Measurements from ENCODE around the gene MYO1A.
A peak's percentile ranks its signal among the peaks of the same experiment; 100 is the strongest.

Gene MYO1A

GRCh38 chr12:57012600-57013465, 37.1 kb downstream of the MYO1A start:
- DNase-seq, result no peak

DNA sequence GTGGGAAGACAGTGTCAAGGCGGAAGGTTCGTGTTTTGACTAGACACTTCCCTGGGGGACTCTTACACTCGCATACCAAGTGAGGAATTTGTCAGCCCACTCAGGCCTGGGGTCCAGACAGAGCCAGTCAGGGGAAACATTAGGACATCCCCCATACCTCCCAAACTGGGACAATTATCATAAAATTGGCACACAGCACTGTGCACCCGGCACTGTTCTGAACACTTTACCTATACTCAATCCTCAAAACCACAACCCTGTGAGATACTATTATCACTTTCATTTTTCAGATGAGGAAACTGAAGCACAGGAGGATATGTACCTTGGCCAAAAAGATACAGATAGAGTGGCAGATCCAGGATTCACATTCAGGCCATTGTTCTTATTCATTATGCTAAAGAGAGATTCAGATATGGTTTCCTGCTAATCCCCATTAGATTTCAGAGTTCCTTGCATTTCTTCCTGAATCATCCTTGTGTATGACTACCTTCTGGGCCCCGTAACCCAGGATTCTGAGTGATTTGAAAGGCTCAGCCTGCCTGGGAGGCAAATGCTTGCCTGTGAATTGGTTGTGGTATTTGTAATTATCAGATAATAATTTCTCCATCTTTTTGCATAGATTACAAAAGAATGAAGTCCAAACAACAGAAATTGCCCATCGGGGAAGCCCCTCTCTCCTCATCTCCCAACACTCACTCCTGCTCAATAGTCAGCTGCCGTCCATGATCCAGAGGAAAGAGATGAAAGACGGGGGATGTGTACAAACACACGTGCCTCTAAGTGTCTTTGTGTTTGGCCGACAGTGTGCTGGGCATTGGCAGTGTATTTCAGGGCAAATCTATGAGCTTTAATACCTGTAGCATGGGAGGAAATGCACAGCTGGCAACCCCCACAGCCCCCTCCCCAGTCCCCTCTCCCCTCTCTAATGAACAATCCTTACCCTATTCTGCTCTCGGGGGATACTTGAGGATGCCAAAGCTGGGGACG, 38.2 kb downstream of the MYO1A start:
- DNase-seq, result no peak

GRCh38 chr12:57010627-57011247, 39.2 kb downstream of the MYO1A start:
- no peak for DNase-seq

DNA sequence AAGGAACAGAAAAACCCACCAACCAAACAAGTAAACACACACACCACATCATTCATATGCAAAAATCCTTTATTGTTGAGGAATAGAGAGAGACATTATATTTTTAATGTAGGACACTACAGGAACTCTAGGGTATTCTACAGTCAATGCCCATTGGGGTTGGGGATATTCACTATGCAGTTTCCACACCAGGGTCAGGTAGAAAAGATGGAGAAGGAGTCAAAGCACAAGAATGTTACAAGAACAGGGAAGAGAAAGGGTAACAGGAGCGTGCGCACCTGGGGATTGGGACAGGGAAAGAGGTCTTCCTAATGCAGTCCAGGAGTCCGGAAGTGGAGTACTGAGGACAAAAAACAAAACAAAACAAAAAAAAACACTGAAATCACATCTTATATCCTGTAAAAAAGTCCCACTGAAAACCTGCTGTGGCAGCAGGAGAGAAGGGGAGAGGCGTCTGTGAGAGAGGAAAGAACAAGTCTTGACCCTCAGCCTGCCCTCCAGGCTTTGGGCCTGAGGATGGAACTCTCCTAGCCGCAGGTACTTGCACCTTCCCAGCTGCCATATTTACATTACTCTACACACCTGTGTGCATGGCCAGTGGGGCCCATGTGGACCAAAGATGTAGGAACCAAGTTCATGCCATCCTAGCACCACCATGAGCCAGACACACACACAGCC, 39.8 kb downstream of the MYO1A start:
- no peak for DNase-seq

GRCh38 chr12:57008178-57008577, 41.8 kb downstream of the MYO1A start:
- no peak for DNase-seq

DNA sequence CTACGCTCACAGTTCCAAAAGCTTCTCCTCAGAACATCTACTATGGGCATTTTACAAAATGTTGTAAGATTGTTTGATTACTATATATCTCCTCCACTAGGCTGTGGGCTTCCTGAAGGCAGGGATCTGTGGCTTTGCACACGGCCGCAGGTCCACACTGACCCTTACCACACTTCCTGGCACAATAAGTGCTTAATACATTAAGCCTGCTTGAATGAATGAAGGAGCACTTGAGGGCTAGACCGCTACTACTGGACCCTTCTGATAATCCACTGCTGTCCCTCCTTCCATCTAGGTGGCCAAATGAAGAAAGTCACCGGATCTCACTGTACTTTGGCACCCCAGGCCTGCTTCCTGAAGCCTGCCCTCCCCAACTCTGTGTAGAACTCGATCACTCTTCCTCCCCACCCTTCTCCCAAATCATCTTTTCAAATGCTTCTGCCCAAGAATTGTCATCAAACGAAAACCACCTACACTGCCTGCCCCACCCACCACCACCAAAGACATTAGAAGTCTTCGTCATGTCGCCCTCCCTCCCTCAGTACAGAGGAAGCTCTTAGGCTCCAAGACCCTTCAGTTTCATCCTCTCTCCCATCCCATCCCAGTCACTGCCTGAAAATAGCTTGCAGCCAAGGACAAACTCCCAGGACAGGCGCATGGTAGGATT, 43.0 kb downstream of the MYO1A start:
- DNase-seq, result peak; percentile 28 to 37

- peak; percentile 56 for DNase-seq
Measured at GRCh38 chr12:57005980-57006808, 43.7 kb downstream of the MYO1A start, which contains the start of gene ZBTB39. TSS of gene ZBTB39 (minus strand) at chr12:57006546. CDS start at chr12:57004917, 1,629 bp downstream.

- no peak for DNase-seq
Measured at GRCh38 chr12:57004651-57005050, 45.3 kb downstream of the MYO1A start.

GRCh38 chr12:57003395-57003794, 46.5 kb downstream of the MYO1A start:
- no peak for DNase-seq

- DNase-seq, result peak; percentile 84
Measured at GRCh38 chr12:57001448-57001906, 48.5 kb downstream of the MYO1A start.

GRCh38 chr12:57000393-57000792, 49.5 kb downstream of the MYO1A start:
- DNase-seq, result no peak

DNA sequence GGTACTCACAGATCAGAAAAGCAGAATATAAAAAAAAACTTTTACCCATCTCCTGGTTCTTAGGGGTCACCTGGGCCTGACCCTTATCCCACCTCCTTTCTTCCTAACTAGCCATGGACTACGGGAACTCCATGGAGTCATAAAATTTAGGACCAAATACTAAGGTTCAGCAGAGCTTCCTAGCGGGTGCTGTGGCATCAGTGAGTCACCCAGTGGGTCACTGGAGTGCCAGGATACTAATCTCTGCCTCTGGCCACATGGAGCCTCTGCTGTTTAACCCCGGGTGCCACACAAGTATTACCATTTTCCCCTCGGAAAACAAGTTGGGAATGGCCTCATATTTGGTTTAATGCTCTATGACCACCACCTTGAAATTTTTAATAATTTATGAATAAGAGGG, 50.5 kb downstream of the MYO1A start:
- no peak for DNase-seq

DNA sequence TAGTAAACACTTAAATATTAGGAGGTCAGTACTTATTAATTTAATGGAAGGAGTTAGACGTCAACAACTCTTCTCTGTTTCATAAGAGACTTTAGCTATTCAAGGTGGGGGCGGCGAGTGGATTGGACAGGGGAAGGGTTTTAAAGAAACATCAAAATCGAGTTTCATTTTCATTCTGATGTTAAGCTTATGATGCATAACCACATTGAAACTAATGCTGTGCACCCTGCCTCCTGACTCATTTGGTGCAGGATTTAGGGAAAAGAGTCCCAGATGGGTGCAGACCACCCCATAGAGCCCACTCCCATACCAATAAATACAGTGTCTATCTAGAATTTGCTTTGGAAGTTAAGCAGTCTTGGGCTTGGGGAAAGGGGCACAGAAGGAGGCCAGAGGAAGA, 50.9 kb downstream of the MYO1A start:
- DNase-seq, result no peak

GRCh38 chr12:56998316-56998715, 51.6 kb downstream of the MYO1A start:
- DNase-seq, result no peak

DNA sequence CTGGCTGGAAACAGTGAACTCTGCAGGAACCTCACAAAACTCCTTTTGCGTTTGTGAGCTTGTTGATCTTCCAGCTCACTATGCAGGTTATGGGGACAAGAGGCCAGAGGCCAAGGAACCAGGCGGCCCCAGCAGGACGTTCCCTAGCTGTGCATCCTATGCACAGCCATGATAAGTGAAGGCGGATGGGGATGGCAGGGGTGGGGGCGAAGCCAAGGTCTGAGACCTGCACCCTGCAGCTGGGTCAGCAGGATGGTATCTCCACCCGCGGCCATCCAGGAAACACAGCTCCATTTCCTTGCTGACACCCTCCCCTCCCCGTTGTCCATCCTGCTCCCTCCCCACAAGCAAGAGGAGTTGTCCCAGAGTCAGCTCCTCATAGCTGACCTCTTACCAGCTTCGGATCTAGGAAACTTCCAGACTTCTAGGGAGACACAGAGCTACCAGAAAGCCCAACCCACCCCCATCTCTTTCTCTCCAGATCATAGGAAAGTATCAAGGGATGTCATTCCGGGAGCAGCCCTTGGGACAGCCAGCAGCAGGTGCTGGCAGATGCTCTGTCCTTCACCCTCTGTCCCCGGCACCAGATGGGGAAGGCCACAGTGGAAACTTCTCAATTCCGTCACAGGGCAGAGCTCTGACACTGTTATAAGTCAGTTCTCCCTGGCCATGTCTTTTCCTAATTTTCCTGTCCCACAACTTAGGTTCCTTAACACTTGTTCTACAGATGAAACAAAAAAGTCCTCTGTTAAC, 53.0 kb downstream of the MYO1A start:
- DNase-seq, result no peak

DNA sequence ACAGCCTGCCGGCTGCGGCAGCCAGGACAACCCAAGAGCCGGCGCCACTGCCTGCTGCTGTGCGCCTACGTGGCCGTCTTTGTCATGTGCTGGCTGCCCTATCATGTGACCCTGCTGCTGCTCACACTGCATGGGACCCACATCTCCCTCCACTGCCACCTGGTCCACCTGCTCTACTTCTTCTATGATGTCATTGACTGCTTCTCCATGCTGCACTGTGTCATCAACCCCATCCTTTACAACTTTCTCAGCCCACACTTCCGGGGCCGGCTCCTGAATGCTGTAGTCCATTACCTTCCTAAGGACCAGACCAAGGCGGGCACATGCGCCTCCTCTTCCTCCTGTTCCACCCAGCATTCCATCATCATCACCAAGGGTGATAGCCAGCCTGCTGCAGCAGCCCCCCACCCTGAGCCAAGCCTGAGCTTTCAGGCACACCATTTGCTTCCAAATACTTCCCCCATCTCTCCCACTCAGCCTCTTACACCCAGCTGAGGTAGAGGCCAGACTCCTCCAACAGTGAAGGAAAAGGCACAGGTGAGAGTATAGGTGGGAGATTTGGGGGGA, 53.9 kb downstream of the MYO1A start:
- no peak for DNase-seq

DNA sequence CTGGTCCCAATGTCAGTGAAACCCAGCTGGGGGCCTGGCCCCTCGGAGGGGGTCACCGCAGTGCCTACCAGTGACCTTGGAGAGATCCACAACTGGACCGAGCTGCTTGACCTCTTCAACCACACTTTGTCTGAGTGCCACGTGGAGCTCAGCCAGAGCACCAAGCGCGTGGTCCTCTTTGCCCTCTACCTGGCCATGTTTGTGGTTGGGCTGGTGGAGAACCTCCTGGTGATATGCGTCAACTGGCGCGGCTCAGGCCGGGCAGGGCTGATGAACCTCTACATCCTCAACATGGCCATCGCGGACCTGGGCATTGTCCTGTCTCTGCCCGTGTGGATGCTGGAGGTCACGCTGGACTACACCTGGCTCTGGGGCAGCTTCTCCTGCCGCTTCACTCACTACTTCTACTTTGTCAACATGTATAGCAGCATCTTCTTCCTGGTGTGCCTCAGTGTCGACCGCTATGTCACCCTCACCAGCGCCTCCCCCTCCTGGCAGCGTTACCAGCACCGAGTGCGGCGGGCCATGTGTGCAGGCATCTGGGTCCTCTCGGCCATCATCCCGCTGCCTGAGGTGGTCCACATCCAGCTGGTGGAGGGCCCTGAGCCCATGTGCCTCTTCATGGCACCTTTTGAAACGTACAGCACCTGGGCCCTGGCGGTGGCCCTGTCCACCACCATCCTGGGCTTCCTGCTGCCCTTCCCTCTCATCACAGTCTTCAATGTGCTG, 54.6 kb downstream of the MYO1A start:
- no peak for DNase-seq

DNA sequence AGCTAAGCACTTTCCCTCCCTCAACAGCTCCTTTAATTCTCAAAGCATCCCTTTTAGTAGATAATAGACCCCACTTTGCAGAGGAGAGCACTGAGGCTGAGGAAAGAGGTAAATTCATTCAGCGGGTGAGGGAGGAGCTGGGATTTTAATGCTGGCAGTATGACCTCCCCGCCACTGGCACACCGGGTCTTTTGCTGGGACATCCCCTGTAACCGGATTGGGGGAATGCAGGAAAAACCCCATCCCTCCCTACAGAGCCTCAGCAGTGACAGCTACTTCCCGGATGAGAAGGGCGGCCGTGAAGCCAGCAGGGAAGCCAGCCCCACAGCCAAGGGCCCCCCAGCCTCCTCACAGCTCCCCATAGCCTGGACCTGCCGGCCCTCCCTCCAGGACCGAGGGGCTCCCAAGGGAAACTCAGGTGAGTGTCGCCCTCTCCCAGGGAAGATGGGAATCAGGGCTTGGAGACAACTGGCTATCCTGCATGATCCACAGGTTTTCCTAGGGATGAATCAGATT, 55.6 kb downstream of the MYO1A start:
- DNase-seq, result no peak

DNA sequence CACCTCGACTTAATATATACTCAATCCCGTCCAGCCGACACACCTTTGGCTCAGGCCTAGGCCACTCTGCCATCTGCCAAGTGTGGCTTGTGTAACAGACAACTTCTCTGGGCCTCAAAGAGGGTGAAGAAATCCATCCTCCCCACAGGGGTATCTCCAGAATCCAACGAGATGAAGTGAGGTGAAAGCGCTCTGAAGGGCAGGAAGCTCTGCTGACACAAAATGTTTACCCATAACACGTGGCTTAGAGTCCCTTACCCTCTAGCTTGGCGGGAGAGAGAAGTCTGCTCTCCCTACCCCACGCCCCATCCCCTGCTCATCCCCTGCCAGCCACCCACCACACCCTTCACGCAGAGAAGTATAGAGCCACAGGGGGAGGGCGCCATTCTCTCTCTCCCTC, 56.6 kb downstream of the MYO1A start:
- DNase-seq, result no peak

Measured in activated CD4-positive, alpha-beta T cell treated with anti-CD3 and anti-CD28 coated beads for 4 hours (primary cell).